ENCODE measurements around the gene ELOVL2.

- TF ChIP-seq EZH2 (IDR thresholded peaks at IDR 0.05; ENCODE audit: low read depth) (no peak), CTCF (conservative IDR thresholded peaks at IDR 0.05) (no peak)
Observed at GRCh38 chr6:10991115-10991514, 53.0 kb downstream of the ELOVL2 start.
